Type B pancreatic cell (in vitro differentiated cells): ENCODE data around the gene LRBA. TPM values are rescaled to one million over a fixed set of nuclear protein-coding genes. Genes with fewer than 3 reads are reported as not detected.

Experiments
- DNase-seq: peaks from one replicate; pipeline ENCODE4 v3.0.0; 2021; ENCODE audit warnings: mixed read lengths; ENCODE audit not compliant: unreplicated experiment; ENCODE audit errors: extremely low spot score
- H3K27ac Mint-ChIP-seq: 2 replicates; pipeline ENCODE4 v1.8.0; 2021; ENCODE audit warnings: mild to moderate bottlenecking, mixed read lengths
- H3K27me3 Mint-ChIP-seq: 2 replicates; pipeline ENCODE4 v1.8.0; 2021; ENCODE audit warnings: mixed read lengths
- H3K36me3 Mint-ChIP-seq: 2 replicates; pipeline ENCODE4 v1.8.0; 2021; ENCODE audit warnings: mixed read lengths
- H3K4me1 Mint-ChIP-seq: one replicate; pipeline ENCODE4 v1.8.0; 2021; ENCODE audit warnings: mixed read lengths; ENCODE audit not compliant: unreplicated experiment
- H3K4me3 Mint-ChIP-seq: 2 replicates; pipeline ENCODE4 v1.8.0; 2021; ENCODE audit warnings: mild to moderate bottlenecking, mixed read lengths
- H3K9me3 Mint-ChIP-seq: 2 replicates; pipeline ENCODE4 v1.8.0; 2021; ENCODE audit warnings: mixed read lengths
- total RNA-seq: library from RNA; stranded (reverse); gene quantifications from 2 replicates; pipeline ENCODE4 v1.2.1, GENCODE V29; 2021; ENCODE audit warnings: low replicate concordance
- TF ChIP-seq, protein P1 (sequence below): fragments of 200-600 bp; sonication (generic); conservative IDR thresholded peaks from 2 replicates; pipeline ENCODE4 v1.5.0; 2021; ENCODE audit warnings: antibody characterized with exemption, mild to moderate bottlenecking

LRBA gene
- total RNA-seq, 1 donor from 2014 or later, result 64.5 TPM

DNA sequence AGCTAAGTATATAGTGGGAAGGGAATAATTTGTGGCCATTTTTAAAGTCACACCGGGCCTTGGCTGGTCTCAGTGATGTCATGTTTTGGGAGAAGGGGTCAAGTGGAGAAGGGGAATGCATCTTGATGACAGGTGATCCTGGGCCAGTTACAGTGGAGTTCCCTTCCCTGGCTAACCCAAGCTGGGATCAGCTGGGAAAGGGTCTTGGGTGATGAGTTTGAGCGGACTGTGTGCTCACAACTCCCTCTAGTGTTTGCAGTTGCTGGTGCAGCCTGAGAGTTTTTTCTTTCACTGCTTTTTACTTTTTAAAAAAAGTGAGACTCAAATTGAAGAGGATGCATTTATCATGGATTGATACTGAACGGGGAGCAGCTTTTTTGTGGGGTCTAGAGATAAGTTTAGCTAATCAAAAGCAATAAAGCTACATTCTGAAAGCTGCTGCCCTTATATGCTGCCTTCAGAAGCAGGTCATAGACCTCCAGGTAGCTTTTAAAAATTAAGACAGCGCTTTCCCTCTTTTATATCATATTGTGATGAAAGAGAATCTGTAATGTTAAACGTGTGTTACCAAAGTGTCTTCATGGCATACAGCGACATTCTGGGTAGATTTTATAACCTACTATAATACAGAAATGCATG lies 772.1 kb downstream of the LRBA start:
- Mint-ChIP-seq H3K27me3 (peaks cover 4% of the 10 kb centered on the region), H3K27ac (no peak overlapping the region), H3K4me3 (no peak overlapping the region), H3K36me3 (peaks cover 26% of the 10 kb centered on the region), H3K9me3 (no peaks in the 10 kb centered on the region), H3K4me1 (peaks cover 35% of the 10 kb centered on the region)
- no peak for DNase-seq
- TF ChIP-seq, protein P1, sequence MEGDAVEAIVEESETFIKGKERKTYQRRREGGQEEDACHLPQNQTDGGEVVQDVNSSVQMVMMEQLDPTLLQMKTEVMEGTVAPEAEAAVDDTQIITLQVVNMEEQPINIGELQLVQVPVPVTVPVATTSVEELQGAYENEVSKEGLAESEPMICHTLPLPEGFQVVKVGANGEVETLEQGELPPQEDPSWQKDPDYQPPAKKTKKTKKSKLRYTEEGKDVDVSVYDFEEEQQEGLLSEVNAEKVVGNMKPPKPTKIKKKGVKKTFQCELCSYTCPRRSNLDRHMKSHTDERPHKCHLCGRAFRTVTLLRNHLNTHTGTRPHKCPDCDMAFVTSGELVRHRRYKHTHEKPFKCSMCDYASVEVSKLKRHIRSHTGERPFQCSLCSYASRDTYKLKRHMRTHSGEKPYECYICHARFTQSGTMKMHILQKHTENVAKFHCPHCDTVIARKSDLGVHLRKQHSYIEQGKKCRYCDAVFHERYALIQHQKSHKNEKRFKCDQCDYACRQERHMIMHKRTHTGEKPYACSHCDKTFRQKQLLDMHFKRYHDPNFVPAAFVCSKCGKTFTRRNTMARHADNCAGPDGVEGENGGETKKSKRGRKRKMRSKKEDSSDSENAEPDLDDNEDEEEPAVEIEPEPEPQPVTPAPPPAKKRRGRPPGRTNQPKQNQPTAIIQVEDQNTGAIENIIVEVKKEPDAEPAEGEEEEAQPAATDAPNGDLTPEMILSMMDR, result peak; percentile 94

DNA sequence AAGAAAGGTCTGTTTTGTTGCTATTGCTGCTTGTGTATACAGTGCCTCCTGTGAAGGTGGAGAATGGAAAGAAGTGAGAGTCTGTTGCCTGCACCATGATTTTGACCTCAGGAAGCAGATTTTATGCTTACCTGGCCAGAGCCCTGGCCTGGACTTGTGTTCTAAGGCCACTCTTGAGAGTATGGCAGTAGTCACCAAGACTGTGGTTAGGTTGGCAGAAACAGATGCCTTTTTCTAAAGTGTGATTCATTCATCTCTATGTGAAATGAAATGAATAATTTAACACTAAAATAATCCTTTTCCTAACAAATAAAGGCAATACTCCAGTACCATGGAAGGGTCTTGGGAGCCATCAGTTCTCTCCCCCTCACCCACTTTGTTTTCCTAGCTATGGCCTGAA lies 775.1 kb downstream of the LRBA start:
- no peak overlapping the region for H3K27ac Mint-ChIP-seq
- peaks cover 4% of the 10 kb centered on the region for H3K27me3 Mint-ChIP-seq
- H3K4me3 Mint-ChIP-seq, result no peak overlapping the region
- peaks cover 18% of the 10 kb centered on the region for H3K36me3 Mint-ChIP-seq
- no peak for DNase-seq
- H3K9me3 Mint-ChIP-seq, result no peaks in the 10 kb centered on the region
- H3K4me1 Mint-ChIP-seq, result peaks cover 46% of the 10 kb centered on the region
- TF ChIP-seq, protein P1, result no peak

DNA sequence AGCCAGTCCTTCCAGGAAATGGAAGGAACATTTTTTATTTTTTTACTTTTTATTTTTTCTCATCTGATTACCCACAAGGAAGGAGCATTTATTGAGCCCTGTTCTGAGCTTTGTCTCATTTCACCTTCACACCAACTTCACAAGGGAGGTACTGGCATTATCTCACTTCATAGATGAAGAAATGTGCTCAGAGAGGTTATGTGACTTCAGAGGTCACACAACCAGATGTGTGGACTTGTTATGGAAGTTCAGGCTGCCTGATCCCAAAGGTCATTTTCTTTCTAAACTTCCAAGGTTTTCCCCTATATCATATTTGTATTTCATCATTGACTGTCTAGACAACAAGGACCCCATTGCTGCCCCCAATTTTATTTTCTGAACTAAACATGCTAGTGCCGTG lies 776.5 kb downstream of the LRBA start:
- DNase-seq, result no peak
- Mint-ChIP-seq H3K36me3 (peaks cover 24% of the 10 kb centered on the region), H3K4me1 (peaks cover 34% of the 10 kb centered on the region), H3K27me3 (peaks cover 4% of the 10 kb centered on the region), H3K27ac (no peak overlapping the region), H3K9me3 (no peaks in the 10 kb centered on the region), H3K4me3 (no peak overlapping the region)
- TF ChIP-seq, protein P1, result no peak

DNA sequence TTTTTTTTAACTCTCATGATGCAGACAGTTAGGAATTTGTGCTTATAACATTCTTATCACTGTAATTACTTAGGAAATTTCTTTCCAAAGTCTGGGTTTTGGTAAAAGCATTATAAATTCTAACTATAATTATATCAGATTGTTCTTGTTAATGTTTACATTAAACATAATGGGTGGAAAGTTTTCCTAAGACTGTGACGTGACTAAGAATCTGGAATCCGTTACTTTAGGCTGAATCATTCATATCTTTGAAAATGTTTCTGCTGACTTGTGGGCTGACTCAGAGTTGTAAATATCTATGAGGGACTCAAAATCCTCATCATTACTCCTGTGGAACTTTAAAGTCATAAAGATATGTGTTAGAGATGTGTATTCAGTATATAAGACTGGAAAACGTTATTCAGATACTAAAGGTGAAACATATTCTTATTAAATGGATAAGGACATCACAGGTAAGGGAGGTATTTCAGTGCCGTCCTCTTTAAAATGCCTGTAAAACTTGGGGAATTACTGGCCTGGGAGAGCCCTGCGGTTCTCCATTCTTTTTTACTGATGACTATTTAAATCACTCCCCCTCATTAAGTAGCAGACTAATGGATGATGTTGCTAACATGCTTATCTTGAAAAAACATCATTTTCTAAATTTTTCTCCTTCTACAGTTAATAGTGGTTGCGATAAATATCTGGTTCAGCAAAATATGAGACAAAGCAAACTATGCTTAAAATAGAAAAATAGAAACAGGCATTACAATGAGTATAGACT lies 777.8 kb downstream of the LRBA start:
- no peak for DNase-seq
- TF ChIP-seq, protein P1, result no peak
- Mint-ChIP-seq H3K27me3 (no peaks in the 10 kb centered on the region), H3K4me3 (no peak overlapping the region), H3K36me3 (peaks cover 28% of the 10 kb centered on the region), H3K9me3 (no peaks in the 10 kb centered on the region), H3K27ac (no peak overlapping the region), H3K4me1 (peaks cover 27% of the 10 kb centered on the region)

DNA sequence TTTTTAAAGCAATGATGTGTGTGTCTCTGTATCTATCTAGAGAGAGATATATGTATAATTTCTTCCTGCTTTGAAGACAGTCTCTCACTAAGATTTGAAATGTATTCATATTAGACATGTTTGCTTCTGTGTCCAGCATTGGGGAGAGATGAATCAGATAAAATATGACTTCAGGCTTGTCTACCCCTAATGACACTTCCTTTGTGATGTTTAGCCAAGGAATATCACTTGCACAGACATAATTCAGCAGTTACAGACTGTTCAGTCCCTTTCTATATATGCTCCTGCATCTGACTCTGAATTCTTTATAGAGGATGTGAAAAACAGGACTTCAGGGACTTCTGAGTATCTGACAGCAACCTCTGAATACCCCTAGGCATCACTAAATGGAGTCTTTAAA lies 778.5 kb downstream of the LRBA start:
- Mint-ChIP-seq H3K4me3 (no peak overlapping the region), H3K9me3 (no peaks in the 10 kb centered on the region), H3K27ac (no peak overlapping the region), H3K36me3 (peaks cover 29% of the 10 kb centered on the region), H3K4me1 (peaks cover 27% of the 10 kb centered on the region), H3K27me3 (no peaks in the 10 kb centered on the region)
- no peak for DNase-seq
- TF ChIP-seq, protein P1, result no peak
